Measurements from ENCODE around the gene KRT77.
"Not testable (repeated sequence)": the region's sequence is repeated elsewhere in the genome, so short reads cannot be mapped to it uniquely, and the experiment has no call there.

Gene KRT77

GRCh38 chr12:52703424-52703823 is at the start of gene KRT77:
Gene KRT77 (minus strand): TSS chr12:52703524. CDS start chr12:52703434, 90 bp downstream.
- Histone ChIP-seq H3K4me3 (no peak within 1 kb of the TSS), H3K27ac (no peak within 1 kb of the TSS)

DNA sequence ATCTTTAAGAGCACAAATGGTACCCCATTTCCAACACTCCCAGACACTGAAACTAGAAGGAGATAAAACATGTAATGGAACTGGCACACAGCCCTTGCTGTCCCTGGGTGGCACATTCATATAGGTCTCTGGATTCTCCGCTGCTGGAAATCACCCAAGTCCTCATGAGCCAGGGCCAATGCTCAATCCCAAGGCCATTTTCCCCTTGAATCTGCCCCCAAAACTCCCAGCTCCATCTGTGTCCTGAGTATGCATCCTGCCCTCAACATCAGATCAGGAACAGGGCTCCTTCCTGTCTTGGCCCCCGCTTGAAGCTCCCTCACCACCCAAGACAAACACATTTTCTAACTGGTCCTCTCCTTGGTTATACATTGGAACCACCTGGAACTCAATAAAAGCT is 49.2 kb upstream of the KRT77 start:
- Histone ChIP-seq H3K27ac (no peak overlapping the region), H3K4me3 (no peak overlapping the region)

- H3K4me3 ChIP-seq = no peak overlapping the region
- no peak overlapping the region for H3K27ac ChIP-seq
Observed at GRCh38 chr12:52751795-52752194, 48.5 kb upstream of the KRT77 start.

GRCh38 chr12:52750532-52750931 is 47.2 kb upstream of the KRT77 start:
- H3K27ac ChIP-seq, H3K4me3 ChIP-seq: not testable (repeated sequence)

DNA sequence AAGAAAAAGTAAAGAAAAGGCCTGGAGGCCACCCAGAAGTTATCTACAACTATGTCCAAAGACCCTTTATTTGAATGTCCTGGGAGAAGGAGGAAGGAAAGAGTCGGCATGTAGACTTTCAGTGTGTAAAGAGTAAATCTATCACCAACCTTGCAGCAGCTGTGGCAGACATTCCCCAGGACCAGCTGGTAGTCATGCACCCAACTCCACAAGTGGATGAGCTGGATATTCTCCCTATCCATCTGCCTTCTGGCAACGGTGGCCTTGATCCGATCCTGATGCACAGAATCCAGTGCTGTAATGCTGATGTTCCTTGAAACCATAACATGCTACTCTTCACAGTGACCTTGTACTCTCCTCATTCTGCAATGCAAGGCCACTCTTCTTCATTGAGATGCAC is 46.5 kb upstream of the KRT77 start:
- no peak overlapping the region for H3K27ac ChIP-seq
- no peak overlapping the region for H3K4me3 ChIP-seq

DNA sequence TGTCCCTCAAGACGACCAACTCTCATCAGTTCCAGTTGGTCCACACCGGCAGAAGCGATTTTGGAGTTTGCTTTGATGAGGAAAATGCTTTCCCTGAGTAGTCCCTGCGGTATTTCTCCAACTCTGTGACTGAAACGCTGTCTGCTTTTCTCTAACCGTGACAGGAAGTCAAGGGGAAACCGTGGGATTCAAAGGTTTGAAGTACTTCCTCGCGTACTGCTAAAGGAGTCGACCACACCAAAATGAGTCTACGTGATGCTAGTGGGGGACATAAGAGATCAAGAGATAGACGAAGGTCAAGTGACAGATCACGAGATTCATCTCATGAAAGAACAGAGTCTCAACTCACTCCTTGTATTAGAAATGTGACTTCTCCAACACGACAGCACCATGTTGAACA is 45.3 kb upstream of the KRT77 start:
- Histone ChIP-seq H3K4me3 (no peak overlapping the region), H3K27ac (no peak overlapping the region)

DNA sequence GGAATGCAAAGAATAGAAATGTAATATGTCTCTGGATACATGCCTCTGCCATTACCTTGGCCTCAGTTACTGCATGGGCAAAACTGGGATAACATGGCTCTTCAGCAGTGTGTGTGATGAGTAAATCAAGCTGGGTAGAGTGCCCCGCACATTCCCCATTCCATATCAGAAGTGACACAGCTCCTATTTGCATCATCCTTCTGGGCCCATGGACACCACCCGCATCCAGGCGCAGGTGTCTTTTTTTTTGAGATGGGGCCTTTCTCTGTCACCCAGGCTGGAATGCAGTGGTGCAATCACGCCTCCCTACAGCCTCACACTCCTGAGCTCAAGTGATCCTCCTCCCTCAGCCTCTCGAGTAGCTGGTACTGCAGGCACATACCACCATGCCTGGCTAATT is 42.2 kb upstream of the KRT77 start:
- Histone ChIP-seq H3K27ac (no peak overlapping the region), H3K4me3 (no peak overlapping the region)

GRCh38 chr12:52744493-52745156 is 41.3 kb upstream of the KRT77 start:
- no peak overlapping the region for H3K4me3 ChIP-seq

GRCh38 chr12:52742822-52743457 is 39.6 kb upstream of the KRT77 start:
- no peak overlapping the region for H3K4me3 ChIP-seq
- H3K27ac ChIP-seq = no peak overlapping the region

More at GRCh38 chr12:52744493-52745156, 41.3 kb upstream of the KRT77 start:
- H3K27ac ChIP-seq = no peak overlapping the region

DNA sequence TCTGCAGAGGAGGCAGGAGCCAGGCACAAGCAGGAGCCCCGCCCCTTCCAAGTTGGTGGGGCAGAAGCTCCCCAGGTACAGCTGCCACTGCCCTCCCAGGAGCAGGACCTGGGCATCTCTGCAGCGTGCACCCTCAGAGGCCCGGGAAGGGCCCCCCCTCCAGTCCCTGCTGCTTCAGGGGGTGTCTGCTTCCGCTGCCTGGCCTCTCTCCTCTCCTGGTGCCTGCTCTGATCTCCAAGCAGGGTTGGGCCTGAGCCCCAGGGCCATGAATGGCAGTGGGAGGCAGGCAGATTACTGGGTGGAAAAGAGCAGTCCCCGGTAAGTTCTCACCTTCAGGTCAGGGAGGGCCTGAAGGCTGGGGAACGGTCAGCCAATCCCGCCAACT is 38.9 kb upstream of the KRT77 start:
- no peak overlapping the region for H3K4me3 ChIP-seq
- H3K27ac ChIP-seq = no peak overlapping the region

DNA sequence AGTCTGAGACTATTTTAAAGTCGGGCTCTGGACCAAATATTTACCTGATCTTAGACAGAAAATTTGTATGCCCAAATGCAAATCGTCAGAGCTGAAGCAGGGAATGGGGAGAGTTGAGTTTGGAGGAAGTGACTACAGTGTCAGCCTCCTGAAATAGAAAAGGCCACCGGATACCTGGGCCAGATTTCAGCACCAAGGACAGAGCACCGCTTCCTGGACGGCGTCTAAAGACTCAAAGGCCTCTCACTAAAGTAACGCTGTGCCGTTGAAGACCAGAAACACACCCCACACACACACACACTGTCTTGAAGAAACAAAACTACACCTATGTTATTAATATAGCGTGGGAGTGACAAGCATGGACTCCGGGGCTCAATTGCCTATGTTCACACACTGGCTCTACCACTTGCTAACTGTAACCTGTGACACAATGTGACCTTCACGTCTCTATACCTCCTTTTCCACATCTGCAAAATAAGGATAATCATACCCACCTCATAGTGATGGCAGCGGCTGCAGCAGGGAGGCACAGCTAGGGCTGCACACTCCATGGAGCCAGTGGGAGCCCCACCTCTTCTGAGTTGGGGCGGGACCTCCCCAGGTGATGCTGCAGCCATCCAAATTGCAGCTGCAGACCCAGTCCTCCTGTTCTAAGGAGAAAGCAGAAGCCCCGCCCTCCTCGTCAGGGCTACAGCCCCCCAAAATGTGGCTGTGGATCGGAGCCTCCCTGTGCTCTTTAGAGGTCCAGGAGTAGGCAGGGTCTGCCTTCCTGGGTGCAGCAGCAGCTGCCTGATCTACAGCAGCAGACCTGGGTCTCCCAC is 38.3 kb upstream of the KRT77 start:
- Histone ChIP-seq H3K4me3 (no peak overlapping the region), H3K27ac (no peak overlapping the region)

GRCh38 chr12:52740584-52740983 is 37.3 kb upstream of the KRT77 start:
- no peak overlapping the region for H3K27ac ChIP-seq
- H3K4me3 ChIP-seq = no peak overlapping the region

DNA sequence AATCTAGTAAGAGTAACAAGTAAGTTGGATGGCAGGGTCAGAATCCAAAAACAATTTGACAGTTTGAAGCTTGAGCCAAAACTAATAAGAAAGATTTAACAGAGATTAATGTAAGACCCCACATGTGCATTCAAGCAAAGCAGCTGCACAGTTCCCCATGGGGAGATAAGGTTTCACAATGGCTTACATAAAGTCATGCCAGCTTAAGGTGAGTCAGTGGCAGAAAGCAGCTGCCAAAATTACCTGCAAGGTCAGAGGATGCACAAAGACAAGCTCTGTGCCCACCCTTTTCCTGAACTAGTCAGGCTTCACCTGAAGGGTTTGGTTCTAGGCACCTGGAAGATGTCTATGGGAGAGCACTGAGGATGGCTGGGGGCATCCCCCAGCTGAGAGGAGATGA is 36.6 kb upstream of the KRT77 start:
- Histone ChIP-seq H3K4me3 (no peak overlapping the region), H3K27ac (no peak overlapping the region)

DNA sequence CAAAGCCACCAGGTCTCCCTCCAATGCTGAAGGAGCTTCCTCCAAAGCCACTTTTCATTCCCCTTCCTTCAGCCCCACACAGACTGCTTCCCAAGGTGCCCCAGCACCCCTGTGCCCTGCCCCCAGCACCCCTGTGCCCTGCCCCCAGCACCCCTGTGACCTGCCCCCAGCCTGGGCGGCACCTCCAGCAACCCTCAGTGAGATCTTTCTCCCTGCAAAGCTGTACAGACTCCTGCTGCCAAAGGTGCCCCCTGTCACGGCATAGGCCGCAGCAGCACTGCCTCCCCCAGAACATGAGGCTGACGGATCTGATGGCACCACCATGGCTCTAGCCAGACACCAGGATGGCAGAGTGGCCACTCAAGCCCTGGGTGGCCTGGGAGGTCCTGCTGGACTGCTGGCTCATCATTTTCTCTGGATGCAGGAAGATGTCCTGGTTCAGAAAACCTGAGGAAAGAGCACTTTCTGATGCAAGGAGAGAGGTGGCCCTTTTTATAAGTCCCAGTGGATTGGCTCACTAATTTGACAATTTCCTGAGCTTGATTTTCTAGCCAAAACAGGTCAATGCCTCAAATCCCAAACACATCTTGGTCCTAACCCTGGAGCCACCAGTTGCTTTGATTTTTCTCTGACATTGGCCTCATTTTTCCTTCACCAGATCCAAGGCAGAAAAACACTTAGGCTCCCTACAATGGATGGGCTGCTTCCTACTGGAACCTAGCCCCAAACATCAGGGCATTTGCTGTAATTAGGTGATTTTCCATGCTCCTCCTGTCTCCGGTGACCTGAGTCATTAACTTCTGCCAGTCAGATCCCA is 32.7 kb upstream of the KRT77 start:
- H3K4me3 ChIP-seq = no peak overlapping the region
- no peak overlapping the region for H3K27ac ChIP-seq

- no peak overlapping the region for H3K4me3 ChIP-seq
- no peak overlapping the region for H3K27ac ChIP-seq
Observed at GRCh38 chr12:52735106-52735505, 31.8 kb upstream of the KRT77 start.

GRCh38 chr12:52730793-52731192 is 27.5 kb upstream of the KRT77 start:
- Histone ChIP-seq H3K4me3 (no peak overlapping the region), H3K27ac (no peak overlapping the region)

- no peak overlapping the region for H3K27ac ChIP-seq
- no peak overlapping the region for H3K4me3 ChIP-seq
Observed at GRCh38 chr12:52730383-52730782, 27.1 kb upstream of the KRT77 start.

DNA sequence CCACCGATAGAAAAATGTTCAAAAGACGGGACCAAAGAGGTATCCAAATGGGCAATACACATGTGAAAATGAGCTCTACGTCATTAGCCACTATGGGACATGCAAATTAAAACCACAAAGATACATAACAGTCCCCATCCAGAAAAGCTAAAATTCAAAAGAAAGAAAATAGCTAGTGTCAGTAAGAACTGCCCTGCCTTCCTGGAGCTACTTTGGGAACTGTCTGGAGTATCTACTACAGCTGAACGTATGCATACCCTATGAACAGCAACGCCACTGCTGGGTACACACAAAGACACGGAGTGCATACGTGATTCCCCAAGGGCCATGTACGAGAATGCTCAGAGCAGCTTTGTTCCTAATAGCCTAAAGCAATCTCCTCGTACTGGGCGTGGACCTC is 25.8 kb upstream of the KRT77 start:
- Histone ChIP-seq H3K4me3 (no peak overlapping the region), H3K27ac (no peak overlapping the region)

GRCh38 chr12:52728374-52728773 is 25.1 kb upstream of the KRT77 start:
- Histone ChIP-seq H3K27ac (no peak overlapping the region), H3K4me3 (no peak overlapping the region)

GRCh38 chr12:52727037-52727436 is 23.7 kb upstream of the KRT77 start:
- Histone ChIP-seq H3K27ac (no peak overlapping the region), H3K4me3 (no peak overlapping the region)

Measured in skin epidermis (tissue), 12 donors.